ENCODE results near the gene C1QTNF6. TPM values are rescaled to one million over a fixed set of nuclear protein-coding genes. Genes with fewer than 3 reads are reported as not detected.

Gene C1QTNF6
- total and polyA plus RNA-seq, 2 experiments from 2014 or later = 1.7 to 2.3 TPM

- no peaks in the 10 kb centered on the region for H3K36me3 ChIP-seq (ENCODE audit: insufficient read depth)
- peak overlapping the region; percentile 94 for H2AFZ ChIP-seq
- Mint-ChIP-seq H3K27ac (no peak overlapping the region), H3K27me3 (ENCODE audit: insufficient read depth, low read depth, poor library complexity) (peaks cover 16% of the 10 kb centered on the region), H3K4me3 (no peak overlapping the region), H3K9me3 (no peaks in the 10 kb centered on the region), H3K4me1 (peaks cover 15% of the 10 kb centered on the region), H3K36me3 (ENCODE audit: low read depth) (no peaks in the 10 kb centered on the region)
- no peaks in the 10 kb centered on the region for H4K20me1 ChIP-seq (replicated peaks; ENCODE audit: insufficient read depth)
- H3K9me2 ChIP-seq (ENCODE audit: insufficient read depth) = no peaks in the 10 kb centered on the region
- peak overlapping the region; percentile 41; the same call in 1 of the 2 replicates for H3K4me3 ChIP-seq
- H3K4me1 ChIP-seq (ENCODE audit: insufficient read depth) = peaks cover 11% of the 10 kb centered on the region; the same call in 1 of the 2 replicates
- no peak overlapping the region for H3K4me2 ChIP-seq
- H3K79me2 ChIP-seq (replicated peaks; ENCODE audit: insufficient read depth) = no peaks in the 10 kb centered on the region
- DNase-seq (ENCODE audit: low spot score) = no peak
- TF ChIP-seq EZH2phosphoT487 (IDR thresholded peaks at IDR 0.05; ENCODE audit: unreplicated experiment) (no peak), ZNF114 (CRISPR knock-in tag; IDR thresholded peaks at IDR 0.05) (no peak), NANOG (IDR thresholded peaks at IDR 0.05; ENCODE audit: borderline replicate concordance) (no peak), CREB1 (CRISPR knock-in tag; IDR thresholded peaks at IDR 0.05; ENCODE audit: low read depth) (no peak), ETS1 (IDR thresholded peaks at IDR 0.05) (no peak), EZH2 (IDR thresholded peaks at IDR 0.05; ENCODE audit: low read depth, unreplicated experiment) (no peak), POLR2AphosphoS5 (IDR thresholded peaks at IDR 0.05; ENCODE audit: low read depth) (no peak), REST (IDR thresholded peaks at IDR 0.05; ENCODE audit: unreplicated experiment) (no peak), CTCF (conservative IDR thresholded peaks at IDR 0.05; ENCODE audit: low read depth in 2 of 2) (no peak)
- no peak for ATAC-seq
- H3K27me3 ChIP-seq (ENCODE audit: insufficient read depth) = no peaks in the 10 kb centered on the region
- H3K27ac ChIP-seq (ENCODE audit: low read depth) = no peak overlapping the region
- no peaks in the 10 kb centered on the region for H3F3A ChIP-seq (replicated peaks; ENCODE audit: low read depth)
Observed at GRCh38 chr22:37211075-37211865, 23.2 kb upstream of the C1QTNF6 start.
